GM18951 (cell line): ENCODE data around the gene CFAP97D2.
"Not testable (repeated sequence)": the region's sequence is repeated elsewhere in the genome, so short reads cannot be mapped to it uniquely, and the experiment has no call there.

Source experiments
- POLR2A ChIP-seq: IDR thresholded peaks from 4 replicates; pipeline ENCODE4 v1.6.1; 2011; ENCODE audit warnings: mild to moderate bottlenecking; ENCODE audit not compliant: insufficient read length, insufficient read depth; ENCODE audit errors: extremely low read depth
- in situ Hi-C: fragments of 300-500 bp; cut with MboI; formaldehyde crosslinking; loops from one replicate; pipeline ENCODE4 v1.12.0; 2022; ENCODE audit warnings: low sequenced_read_pairs, mixed read lengths, inconsistent platforms; ENCODE audit not compliant: unreplicated experiment

The CFAP97D2 gene

GRCh38 chr13:114235697-114236096 lies 56.6 kb downstream of the CFAP97D2 start:
- no peak for TF ChIP-seq POLR2A
- in situ Hi-C loops: no loop called here

- no peak for TF ChIP-seq POLR2A
- in situ Hi-C loops: no loop called here
Observed at GRCh38 chr13:114236227-114236626, 57.2 kb downstream of the CFAP97D2 start.

- no peak for TF ChIP-seq POLR2A
- in situ Hi-C loops: no loop called here
Observed at GRCh38 chr13:114237415-114238112, 58.5 kb downstream of the CFAP97D2 start.

- in situ Hi-C loops: no loop called here
Observed at GRCh38 chr13:114241918-114242317, 62.9 kb downstream of the CFAP97D2 start.

GRCh38 chr13:114243971-114244370 lies 64.9 kb downstream of the CFAP97D2 start:
- TF ChIP-seq POLR2A: no peak
- in situ Hi-C loops: no loop called here

More at GRCh38 chr13:114241918-114242317, 62.9 kb downstream of the CFAP97D2 start:
- TF ChIP-seq POLR2A: no peak

- no peak for TF ChIP-seq POLR2A
- in situ Hi-C loops: no loop called here
Observed at GRCh38 chr13:114244637-114245036, 65.6 kb downstream of the CFAP97D2 start.

GRCh38 chr13:114248011-114248410 lies 69.0 kb downstream of the CFAP97D2 start:
- in situ Hi-C loops: no loop called here
- TF ChIP-seq POLR2A: no peak

- no peak for TF ChIP-seq POLR2A
- in situ Hi-C loops: no loop called here
Observed at GRCh38 chr13:114249077-114249476, 70.0 kb downstream of the CFAP97D2 start.

- in situ Hi-C loops: not testable (repeated sequence)
Observed at GRCh38 chr13:114251639-114252440, 72.8 kb downstream of the CFAP97D2 start.

GRCh38 chr13:114256547-114256946 lies 77.5 kb downstream of the CFAP97D2 start:
- in situ Hi-C loops: no loop called here
- TF ChIP-seq POLR2A: no peak

- no peak for TF ChIP-seq POLR2A
- in situ Hi-C loops: no loop called here
Observed at GRCh38 chr13:114257014-114257413, 78.0 kb downstream of the CFAP97D2 start.

- no peak for TF ChIP-seq POLR2A
- in situ Hi-C loops: no loop called here
Observed at GRCh38 chr13:114258589-114258988, 79.5 kb downstream of the CFAP97D2 start.

GRCh38 chr13:114259374-114259773 lies 80.3 kb downstream of the CFAP97D2 start:
- no peak for TF ChIP-seq POLR2A
- in situ Hi-C loops: no loop called here

- no peak for TF ChIP-seq POLR2A
- in situ Hi-C loops: no loop called here
Observed at GRCh38 chr13:114259974-114260373, 80.9 kb downstream of the CFAP97D2 start.
